ENCODE data around the gene TLR7.

GRCh38 chrX:12843061-12843667 lies 23.7 kb upstream of the TLR7 start:
- TF ChIP-seq CTCF (optimal IDR thresholded peaks at IDR 0.05 in 1 of 3, IDR thresholded peaks at IDR 0.05 in 1 of 3, conservative IDR thresholded peaks at IDR 0.05 in 1 of 3; ENCODE audit: extremely low read depth in 1 of 3, insufficient read depth in 2 of 3, low read length in 3 of 3) (no peak), EZH2 (IDR thresholded peaks at IDR 0.05; ENCODE audit: low read length) (no peak)
